ENCODE results near the gene PRKD2. TPM values are rescaled to one million over a fixed set of nuclear protein-coding genes. Genes with fewer than 3 reads are reported as not detected.

PRKD2 gene
- total and polyA plus RNA-seq, 2 experiments from 2014 or later = 24.7 to 25.5 TPM

DNA sequence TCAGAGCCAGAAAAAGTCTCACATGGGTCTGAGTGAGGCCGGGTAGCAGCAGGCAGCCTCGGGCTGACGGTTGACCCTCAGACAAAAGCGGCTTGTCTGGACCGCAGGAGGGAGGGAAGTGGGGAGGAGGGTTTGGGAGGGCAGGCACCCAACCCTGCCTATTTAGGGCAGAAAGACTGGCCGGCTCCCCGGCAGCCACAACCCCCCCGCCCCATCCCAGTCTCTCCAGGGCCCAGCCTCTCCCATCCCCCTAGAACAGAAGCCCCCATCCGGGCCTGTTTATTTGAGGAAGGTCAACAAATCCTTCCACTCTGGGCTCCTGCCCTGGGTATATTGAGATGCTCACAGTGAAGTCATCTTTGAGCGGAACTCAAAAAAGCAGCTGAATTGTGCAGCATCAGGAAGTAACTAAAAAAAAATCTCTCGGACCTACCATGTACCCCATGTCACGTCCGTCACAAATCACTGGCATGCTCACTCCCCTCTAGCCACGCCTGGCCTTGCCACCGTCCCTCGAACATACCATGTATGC, 62.2 kb downstream of the PRKD2 start:
- no peaks in the 10 kb centered on the region for H3K9me3 ChIP-seq (ENCODE audit: low read depth)
- H3K36me3 ChIP-seq = peaks cover 10% of the 10 kb centered on the region
- DNase-seq (ENCODE audit: low read depth in 1 of 2, low spot score in 1 of 2) = peak; percentile 26 to 43
- H3K4me1 ChIP-seq (ENCODE audit: low read depth) = peaks cover 24% of the 10 kb centered on the region
- TF ChIP-seq, protein P1, sequence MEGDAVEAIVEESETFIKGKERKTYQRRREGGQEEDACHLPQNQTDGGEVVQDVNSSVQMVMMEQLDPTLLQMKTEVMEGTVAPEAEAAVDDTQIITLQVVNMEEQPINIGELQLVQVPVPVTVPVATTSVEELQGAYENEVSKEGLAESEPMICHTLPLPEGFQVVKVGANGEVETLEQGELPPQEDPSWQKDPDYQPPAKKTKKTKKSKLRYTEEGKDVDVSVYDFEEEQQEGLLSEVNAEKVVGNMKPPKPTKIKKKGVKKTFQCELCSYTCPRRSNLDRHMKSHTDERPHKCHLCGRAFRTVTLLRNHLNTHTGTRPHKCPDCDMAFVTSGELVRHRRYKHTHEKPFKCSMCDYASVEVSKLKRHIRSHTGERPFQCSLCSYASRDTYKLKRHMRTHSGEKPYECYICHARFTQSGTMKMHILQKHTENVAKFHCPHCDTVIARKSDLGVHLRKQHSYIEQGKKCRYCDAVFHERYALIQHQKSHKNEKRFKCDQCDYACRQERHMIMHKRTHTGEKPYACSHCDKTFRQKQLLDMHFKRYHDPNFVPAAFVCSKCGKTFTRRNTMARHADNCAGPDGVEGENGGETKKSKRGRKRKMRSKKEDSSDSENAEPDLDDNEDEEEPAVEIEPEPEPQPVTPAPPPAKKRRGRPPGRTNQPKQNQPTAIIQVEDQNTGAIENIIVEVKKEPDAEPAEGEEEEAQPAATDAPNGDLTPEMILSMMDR (IDR thresholded peaks at IDR 0.05; ENCODE audit: low read depth, low read length) = no peak
- H3K27ac ChIP-seq = peak overlapping the region; percentile 63
- H3K27me3 ChIP-seq = no peaks in the 10 kb centered on the region
- H3K4me3 ChIP-seq = no peak overlapping the region

DNA sequence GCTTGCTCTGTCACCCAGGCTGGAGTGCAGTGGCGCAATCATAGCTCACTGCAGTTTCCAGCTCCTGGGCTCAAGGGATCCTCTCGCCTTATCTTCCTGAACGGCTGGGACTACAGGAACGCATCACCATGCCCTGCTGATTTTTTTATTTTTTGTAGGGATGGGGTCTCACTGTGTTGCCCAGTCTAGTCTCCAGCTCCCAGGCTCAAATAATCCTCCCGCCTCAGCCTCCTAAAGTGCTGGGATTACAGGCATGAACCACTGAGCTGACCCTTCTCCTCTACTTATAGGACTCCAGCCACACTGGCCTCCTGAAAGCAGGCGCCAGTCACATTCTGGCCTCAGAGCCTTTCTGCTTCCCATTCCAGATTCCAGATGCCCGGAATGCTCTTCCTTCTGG, 66.5 kb downstream of the PRKD2 start:
- Histone ChIP-seq H3K4me3 (no peak overlapping the region), H3K9me3 (ENCODE audit: low read depth) (no peaks in the 10 kb centered on the region), H3K27me3 (peaks cover 9% of the 10 kb centered on the region), H3K4me1 (ENCODE audit: low read depth) (peaks cover 17% of the 10 kb centered on the region), H3K27ac (no peak overlapping the region), H3K36me3 (peaks cover 10% of the 10 kb centered on the region)
- TF ChIP-seq, protein P1 (IDR thresholded peaks at IDR 0.05; ENCODE audit: low read depth, low read length) = no peak
- DNase-seq (ENCODE audit: low read depth in 1 of 2, low spot score in 1 of 2) = no peak

DNA sequence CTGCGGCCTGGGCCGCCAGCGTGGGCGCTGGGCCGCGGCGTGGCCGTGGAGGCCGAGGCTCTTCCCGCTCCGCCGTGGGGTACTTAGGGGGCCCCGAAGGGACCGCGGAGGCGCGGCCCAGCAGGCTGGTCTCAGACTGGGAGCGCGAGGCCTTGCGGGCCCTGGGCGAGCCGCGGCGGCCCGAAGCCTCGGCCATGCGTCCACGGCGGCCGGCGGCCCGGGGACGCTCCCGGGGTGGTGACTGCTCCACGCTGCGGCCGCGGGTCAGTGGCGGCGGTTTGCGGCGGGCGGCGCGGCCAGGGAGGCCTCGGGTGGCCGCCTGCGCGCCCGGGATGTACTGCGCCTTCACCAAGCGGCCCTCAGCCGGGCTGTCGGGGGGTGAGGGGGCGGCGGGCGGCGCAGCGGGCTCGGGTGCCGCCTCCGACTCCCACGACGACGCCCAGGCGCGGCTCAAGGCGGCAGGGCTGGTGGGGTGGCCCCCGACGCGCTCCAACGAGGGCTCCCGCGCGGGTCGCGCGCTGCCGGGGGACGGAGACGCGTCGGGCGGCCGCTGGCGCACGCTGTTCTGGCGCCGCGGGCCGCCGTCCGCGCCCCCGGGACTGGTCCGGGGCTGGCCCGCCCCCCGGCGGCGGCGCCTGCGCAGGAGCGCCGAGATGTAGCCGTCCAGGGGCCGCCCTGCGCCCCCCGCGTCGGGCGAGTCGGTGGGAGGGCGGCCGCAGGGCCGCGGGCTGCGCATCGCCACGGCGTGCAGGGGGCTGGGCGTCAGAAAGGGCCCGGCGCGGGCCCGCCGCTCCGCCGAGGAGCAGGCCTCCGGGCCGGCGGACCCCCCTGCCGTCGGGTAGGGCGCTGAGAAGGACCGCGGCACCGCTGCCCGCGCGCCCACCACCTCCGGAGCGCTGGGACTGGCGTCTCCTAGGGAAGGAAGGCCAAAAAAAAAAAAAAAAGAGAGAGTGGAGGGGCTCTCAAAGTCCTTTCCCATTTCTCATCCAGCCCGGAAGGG, 67.7 kb downstream of the PRKD2 start:
- Histone ChIP-seq H3K9me3 (ENCODE audit: low read depth) (no peaks in the 10 kb centered on the region), H3K27ac (no peak overlapping the region), H3K4me1 (ENCODE audit: low read depth) (peaks cover 5% of the 10 kb centered on the region), H3K27me3 (peaks cover 9% of the 10 kb centered on the region), H3K36me3 (peaks cover 10% of the 10 kb centered on the region), H3K4me3 (no peak overlapping the region)
- TF ChIP-seq, protein P1 (IDR thresholded peaks at IDR 0.05; ENCODE audit: low read depth, low read length) = no peak
- no peak for DNase-seq (ENCODE audit: low read depth in 1 of 2, low spot score in 1 of 2)

DNA sequence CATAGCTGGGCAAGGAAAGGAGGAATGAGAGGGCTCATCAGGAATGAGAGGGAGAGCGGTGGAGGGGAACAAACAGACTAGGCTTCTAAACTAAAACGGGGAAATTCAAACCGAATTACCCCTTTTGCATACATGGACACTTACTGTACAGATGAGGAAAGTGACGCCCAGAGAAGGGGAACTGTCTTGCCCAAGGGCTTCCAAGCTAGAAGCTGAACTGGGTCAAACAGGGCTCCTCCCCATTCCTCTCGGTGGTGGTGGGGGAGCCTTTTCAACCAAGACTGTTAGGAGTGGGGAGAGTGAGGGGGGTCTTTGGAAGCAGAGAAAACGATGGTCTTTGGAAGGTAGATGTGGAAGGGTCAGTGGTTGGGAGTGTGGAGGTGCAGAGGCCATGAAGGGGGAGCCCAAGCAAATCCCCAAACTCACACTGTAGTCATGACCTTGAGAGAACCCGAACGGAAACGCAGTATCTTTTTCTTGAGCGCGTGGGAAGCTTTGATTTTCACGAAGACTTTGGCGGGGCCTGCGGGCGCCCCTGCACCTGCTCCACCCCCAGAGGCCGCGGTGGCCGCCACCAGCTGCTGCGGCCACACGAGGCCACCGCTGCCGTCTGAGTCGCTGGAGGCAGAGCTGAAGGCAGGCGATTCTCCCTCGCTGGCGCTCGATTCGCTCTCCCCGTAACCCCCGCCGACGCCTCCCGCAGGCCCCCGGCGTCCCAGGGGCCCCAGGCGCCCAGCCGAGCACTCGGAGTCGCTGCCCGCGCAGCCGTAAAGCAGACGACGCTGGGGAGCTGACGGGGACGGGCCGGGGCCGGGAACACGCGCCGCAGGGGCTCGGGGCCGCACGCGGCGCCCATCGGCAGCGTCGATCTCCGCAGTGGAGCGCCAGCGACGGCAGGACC, 68.6 kb downstream of the PRKD2 start:
- Histone ChIP-seq H3K4me3 (no peak overlapping the region), H3K27ac (no peak overlapping the region), H3K4me1 (ENCODE audit: low read depth) (no peaks in the 10 kb centered on the region), H3K36me3 (peaks cover 10% of the 10 kb centered on the region), H3K9me3 (ENCODE audit: low read depth) (no peaks in the 10 kb centered on the region), H3K27me3 (peaks cover 9% of the 10 kb centered on the region)
- TF ChIP-seq, protein P1 (IDR thresholded peaks at IDR 0.05; ENCODE audit: low read depth, low read length) = no peak
- DNase-seq (ENCODE audit: low read depth in 1 of 2, low spot score in 1 of 2) = no peak

DNA sequence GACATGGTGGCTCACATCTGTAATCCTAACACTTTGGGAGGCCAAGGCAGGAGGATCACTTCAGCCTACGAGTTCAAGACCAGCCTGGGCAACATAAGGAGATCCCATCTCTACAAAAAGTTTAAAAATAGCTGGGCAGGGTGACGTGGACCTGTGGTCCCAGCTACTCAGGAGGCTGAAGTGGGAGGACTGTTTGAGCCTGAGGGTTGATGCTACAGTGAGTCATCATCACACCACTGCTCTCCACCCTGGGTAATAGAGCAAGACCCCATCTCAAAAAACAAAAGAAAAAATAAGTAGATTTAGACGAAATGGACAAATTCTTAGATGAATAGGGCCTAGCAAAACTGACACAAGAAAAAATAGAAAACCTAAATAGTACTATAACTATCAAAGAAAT, 70.5 kb downstream of the PRKD2 start:
- peaks cover 3% of the 10 kb centered on the region for H3K36me3 ChIP-seq
- H3K27ac ChIP-seq = no peak overlapping the region
- H3K27me3 ChIP-seq = peaks cover 9% of the 10 kb centered on the region
- TF ChIP-seq, protein P1 (IDR thresholded peaks at IDR 0.05; ENCODE audit: low read depth, low read length) = no peak
- no peak for DNase-seq (ENCODE audit: low read depth in 1 of 2, low spot score in 1 of 2)
- H3K9me3 ChIP-seq (ENCODE audit: low read depth) = no peaks in the 10 kb centered on the region
- H3K4me3 ChIP-seq = no peak overlapping the region
- H3K4me1 ChIP-seq (ENCODE audit: low read depth) = no peaks in the 10 kb centered on the region
